HS-27A (cell line): ENCODE results near the gene DCC.

Source experiments
- DNase-seq: peaks from one replicate; pipeline ENCODE4 v3.0.0-alpha.2; 2012; ENCODE audit warnings: low read depth, missing footprints

The DCC gene

DNA sequence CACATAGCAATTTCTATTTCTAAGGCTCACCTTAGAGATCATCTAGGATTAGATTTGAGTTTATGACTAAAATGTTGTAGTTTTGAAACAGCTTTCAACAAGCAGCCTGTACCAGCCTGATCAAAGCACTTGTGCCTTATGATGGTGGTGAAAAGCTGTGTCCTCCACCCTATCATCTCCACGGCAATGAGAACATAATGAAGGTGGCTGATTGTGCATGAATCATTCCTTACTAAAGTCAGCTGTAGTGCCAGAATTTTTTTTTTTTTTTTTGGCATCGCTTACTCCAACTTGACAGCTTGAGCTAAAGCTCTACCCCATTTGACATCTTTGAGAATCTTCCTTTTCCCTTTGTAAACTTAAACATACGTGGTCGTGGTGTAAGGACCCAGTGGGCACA is 86.0 kb downstream of the DCC start:
- DNase-seq = no peak

DNA sequence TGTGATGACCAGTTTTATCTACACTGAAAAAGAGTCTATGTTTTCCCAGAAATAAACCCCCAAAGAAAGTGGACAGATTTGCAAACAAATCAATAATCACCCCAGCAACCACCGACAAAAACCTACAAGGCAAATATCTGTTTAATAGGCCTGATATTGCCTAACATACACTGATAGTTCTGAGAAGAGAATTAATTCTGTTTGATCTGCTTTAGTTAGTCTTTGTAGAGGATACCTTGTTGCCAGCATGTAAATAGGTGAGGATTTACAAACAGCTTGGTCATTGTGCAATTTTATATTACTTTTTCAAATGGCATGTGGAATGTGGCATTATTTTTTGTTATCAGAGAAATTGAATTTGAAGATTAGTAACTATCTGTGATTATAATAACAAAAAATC is 86.5 kb downstream of the DCC start:
- DNase-seq = no peak

- DNase-seq = no peak
Measured at GRCh38 chr18:52427521-52428175, 87.7 kb downstream of the DCC start.

- no peak for DNase-seq
Measured at GRCh38 chr18:52431683-52432082, 91.7 kb downstream of the DCC start.

GRCh38 chr18:52433797-52434196 is 93.8 kb downstream of the DCC start:
- no peak for DNase-seq

- no peak for DNase-seq
Measured at GRCh38 chr18:52435301-52435700, 95.3 kb downstream of the DCC start.

DNA sequence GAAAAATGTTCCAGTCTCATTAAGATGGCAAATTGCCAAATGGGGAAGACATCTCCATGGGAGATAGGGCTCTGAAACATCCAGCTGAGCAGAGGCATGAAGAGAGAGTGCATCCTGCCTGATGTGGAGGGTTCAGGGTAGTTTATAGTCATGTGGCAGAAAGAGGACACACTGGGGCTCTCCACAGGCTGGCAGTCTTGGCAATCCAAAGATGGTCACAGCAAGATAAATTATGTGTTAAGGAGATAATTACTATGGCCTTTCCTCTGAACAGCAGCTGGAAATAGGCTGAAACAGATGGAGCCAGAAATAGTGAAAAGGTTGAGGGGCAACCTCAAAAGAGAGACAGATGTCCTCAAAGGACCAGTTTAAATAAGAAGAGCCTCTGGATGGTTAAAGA is 97.2 kb downstream of the DCC start:
- no peak for DNase-seq

DNA sequence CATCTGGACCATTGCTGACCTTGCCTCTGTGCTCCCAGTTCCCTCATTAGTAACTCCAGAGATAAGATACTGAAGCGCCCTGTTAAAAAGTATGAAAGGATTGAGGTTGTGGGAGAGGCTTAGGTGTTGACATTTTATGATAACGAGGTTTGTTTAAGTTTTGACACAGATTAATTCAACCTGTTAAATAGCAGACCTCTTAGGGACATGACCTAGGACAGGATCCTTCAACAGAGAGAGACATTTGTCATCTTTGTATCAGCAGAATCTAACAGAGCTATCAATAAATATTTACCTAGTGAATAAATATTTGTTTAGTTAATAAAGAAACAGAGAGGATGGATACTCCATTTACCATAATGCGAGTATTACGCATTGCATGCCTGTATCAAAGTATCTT is 99.5 kb downstream of the DCC start:
- no peak for DNase-seq

DNA sequence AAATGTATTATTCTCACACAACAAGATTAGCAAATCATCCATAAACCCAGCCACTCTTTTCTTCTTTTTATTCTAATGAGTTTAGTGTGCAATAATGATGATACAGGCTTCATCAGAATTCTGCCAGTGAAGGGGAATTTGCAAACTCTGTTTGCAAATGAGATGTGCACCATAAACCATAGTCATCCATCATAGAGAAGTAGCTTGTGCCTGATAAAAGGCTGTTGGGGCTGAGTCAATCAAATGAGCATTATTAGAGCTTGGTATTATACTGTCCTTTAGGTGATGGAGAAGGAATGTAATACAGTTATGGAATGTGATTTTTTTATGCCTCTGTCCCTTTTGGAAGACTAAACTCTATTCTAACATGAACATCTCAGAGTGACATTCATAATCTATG is 101.8 kb downstream of the DCC start:
- DNase-seq = no peak

GRCh38 chr18:52442686-52443085 is 102.7 kb downstream of the DCC start:
- DNase-seq = no peak

- DNase-seq = no peak
Measured at GRCh38 chr18:52451256-52451655, 111.3 kb downstream of the DCC start.

GRCh38 chr18:52451851-52452250 is 111.9 kb downstream of the DCC start:
- no peak for DNase-seq

- DNase-seq = no peak
Measured at GRCh38 chr18:52452427-52452826, 112.4 kb downstream of the DCC start.

GRCh38 chr18:52459890-52460289 is 119.9 kb downstream of the DCC start:
- DNase-seq = no peak

DNA sequence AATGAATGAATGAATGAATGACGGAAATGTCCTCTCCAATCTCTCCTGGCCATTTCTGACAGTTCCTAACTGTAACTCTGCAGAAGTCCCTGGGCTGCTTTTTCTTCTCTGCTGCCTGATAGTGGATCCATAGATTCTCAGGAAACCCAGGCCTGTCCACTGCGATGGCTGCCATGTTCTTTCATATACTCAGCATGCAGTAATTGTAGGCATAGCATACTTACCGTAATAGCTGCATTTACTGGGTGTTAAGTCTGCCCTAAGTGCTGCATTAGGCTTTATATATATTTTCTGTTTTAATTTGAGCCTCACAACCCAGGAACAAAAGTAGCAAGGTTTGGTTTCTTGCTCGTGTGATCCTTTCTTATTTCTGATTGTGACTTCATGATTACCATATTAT is 122.9 kb downstream of the DCC start:
- no peak for DNase-seq

GRCh38 chr18:52465391-52465790 is 125.4 kb downstream of the DCC start:
- DNase-seq = no peak

DNA sequence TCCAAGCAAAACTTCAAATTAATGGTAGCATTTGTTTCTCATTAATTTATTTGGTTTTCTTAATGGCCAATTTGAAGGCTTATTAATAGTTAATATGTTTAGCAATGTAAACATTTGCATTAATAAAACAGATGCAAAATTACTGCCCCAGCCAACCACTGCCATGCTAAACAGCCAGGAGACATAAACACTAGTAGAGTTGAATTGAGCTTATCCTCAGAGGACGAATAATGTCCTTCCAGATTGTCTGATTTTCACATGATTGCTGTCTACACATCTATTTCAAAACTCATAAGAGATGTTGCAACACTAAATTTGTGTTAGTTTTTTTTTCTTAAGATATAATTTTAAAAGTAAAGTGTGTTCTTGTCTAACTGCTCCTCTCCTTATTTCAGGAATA is 128.5 kb downstream of the DCC start:
- DNase-seq = no peak

GRCh38 chr18:52475325-52475724 is 135.3 kb downstream of the DCC start:
- no peak for DNase-seq

GRCh38 chr18:52481116-52481515 is 141.1 kb downstream of the DCC start:
- DNase-seq = no peak

DNA sequence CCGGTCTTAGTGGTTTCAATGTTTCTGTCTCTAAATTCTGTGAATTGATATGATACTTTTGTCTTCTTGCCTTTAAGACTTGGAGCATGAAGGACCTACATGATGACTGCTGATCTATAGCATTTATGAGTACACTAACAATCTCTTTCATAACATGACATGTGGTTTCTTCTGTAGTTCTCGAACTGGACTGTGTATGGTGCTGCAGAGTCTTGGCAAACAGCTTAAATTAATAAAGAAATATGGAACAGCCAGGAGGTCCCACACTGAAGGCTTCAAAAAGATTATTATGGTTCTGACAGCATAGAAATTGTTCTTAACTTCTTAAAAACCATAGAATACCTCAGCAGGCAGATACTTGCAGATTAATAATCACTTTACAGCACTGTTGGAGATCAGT is 145.0 kb downstream of the DCC start:
- DNase-seq = no peak

DNA sequence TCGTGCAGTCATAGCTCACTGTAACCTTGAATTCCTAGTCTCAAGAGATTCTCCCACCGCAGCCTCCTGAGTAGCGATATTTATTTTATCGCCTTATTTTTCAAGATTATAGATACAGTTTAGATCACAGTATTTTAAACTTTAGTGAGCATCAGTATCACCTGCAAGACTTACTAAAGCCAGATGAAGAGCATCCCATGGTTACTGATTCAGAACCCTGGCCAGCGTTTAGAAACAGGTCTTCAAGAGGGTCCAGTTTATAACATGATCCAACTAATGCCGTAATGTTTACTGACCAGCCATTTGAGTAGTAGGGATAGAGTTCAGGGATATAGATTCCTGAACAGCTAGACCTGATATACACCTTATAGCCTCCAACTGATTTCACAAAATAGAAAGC is 146.1 kb downstream of the DCC start:
- no peak for DNase-seq

DNA sequence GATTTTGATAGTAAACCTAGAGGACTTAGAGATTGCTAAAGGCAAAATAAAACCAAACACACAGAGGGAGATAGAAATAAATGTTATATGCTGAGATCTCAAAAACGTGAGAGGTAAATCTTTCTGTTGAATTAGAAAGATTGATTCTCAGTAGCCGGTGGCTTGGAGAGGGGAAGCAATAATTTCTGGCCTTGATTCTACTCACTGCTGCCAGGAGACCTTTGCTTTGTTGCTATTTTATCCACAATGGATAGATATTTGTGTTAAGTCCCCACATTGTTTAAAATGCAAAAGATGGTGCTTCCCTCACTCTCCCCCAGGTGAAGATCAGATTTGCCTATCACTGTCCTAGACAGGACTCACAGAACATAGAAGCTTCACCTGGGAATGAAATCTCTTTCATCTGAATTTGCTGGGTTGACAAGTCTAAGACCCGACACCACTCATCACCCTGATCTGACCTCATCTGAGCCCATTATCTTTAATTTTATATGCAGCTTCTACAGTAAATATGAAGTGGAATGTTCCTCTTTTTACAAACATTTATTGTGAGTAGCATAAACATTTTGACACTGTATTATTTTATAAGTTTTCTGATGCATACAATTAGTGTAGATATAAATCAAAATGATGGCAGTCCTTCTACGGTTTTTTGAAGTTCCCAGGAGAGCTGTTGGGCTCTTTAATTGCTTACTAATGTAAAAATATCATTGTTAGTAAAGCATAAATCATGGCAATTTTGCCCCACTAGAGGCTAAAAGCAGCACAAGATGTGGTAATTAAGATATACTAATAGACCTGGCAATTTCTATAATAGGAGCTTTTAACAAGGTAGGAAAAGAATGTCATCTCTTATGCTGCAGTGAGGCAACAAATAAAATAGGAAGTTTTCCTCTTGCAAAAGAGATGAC is 149.7 kb downstream of the DCC start:
- DNase-seq = no peak

DNA sequence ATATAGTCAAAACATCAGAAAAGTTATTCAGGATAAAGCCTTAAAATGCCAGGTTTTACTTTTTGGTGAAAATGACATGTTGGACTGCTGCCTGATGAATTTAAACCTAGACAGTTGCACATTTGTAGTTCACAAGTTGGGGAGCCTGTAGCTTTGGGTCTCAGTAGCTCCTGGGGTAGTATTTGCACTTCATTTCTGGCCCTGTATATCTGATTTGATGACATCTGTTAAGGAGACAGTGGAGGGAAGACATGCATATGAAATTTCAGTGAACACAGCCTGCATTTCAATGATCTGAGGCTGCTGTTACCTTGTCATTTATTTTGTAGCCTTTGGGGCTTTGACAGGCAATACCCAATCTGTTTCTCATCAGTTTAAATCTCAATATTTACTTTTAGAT is 156.4 kb downstream of the DCC start:
- no peak for DNase-seq

DNA sequence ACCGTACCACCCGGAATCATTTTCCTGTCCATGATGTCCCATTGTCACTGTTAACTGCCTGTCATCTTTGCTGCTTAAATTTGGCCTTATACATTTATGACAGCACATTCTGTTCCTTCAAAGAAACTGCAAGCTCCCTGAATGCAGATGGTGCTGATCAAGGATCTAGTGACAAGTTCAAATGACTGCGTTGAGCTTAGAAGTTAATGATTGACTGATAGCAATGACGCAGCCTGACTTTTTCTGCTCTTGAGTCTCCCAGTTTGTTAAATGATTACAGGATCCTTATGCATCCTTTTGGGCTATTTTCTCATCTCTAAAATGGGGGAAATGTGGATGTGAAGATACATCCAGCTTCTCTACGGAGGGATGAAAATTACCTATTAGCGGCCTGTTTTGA is 159.0 kb downstream of the DCC start:
- no peak for DNase-seq
